HUES64 (cell line): ENCODE measurements around the gene DOCK6.

ENCODE experiments used
- H3K27ac ChIP-seq: 2 replicates; pipeline ENCODE4 v1.7.0; 2013; ENCODE audit warnings: low read depth, low read length, inconsistent platforms
- H3K27me3 ChIP-seq: 2 replicates; pipeline ENCODE4 v1.6.1; 2013; ENCODE audit warnings: mild to moderate bottlenecking, low read length; ENCODE audit not compliant: insufficient read depth
- H3K36me3 ChIP-seq: 2 replicates; pipeline ENCODE4 v1.6.1; 2013; ENCODE audit warnings: mild to moderate bottlenecking, low read length; ENCODE audit not compliant: insufficient read depth
- H3K4me1 ChIP-seq: 2 replicates; pipeline ENCODE4 v1.6.1; 2013; ENCODE audit warnings: mild to moderate bottlenecking, low read length, moderate library complexity; ENCODE audit not compliant: insufficient read depth
- H3K4me3 ChIP-seq: 2 replicates; pipeline ENCODE4 v1.5.1; 2013; ENCODE audit warnings: mild to moderate bottlenecking, low read length, moderate library complexity
- H3K9ac ChIP-seq: 2 replicates; pipeline ENCODE4 v1.6.1; 2013; ENCODE audit warnings: mild to moderate bottlenecking, low read depth, low read length
- H3K9me3 ChIP-seq: 2 replicates; pipeline ENCODE4 v1.6.1; 2013; ENCODE audit warnings: low read depth, low read length; ENCODE audit not compliant: insufficient read depth
- WGBS: fragments of 150-250, 120-280 bp; methylation state at CpG from one replicate; pipeline ENCODE4 v1.1.7; 2013; ENCODE audit warnings: missing lambda C conversion rate; 5-methylcytosine and 5-hydroxymethylcytosine counted together

DOCK6 gene

GRCh38 chr19:11293433-11294389 is 31.4 kb upstream of the DOCK6 start:
- Histone ChIP-seq H3K4me3 (peak overlapping the region; percentile 21; the same call in 1 of the 2 replicates), H3K9me3 (no peaks in the 10 kb centered on the region), H3K36me3 (no peaks in the 10 kb centered on the region), H3K27me3 (no peaks in the 10 kb centered on the region), H3K27ac (no peak overlapping the region), H3K4me1 (peaks cover 3% of the 10 kb centered on the region; the same call in 1 of the 2 replicates), H3K9ac (no peak overlapping the region)
- WGBS = 19% methylated on average over 41 of the region's 41 CpGs

GRCh38 chr19:11291991-11292390 is 29.7 kb upstream of the DOCK6 start:
- WGBS = 76% methylated on average over 1 of the region's 1 CpG
- no peak overlapping the region for H3K4me3 ChIP-seq
- H3K27ac ChIP-seq = no peak overlapping the region
- H3K9ac ChIP-seq = no peak overlapping the region
- no peaks in the 10 kb centered on the region for H3K27me3 ChIP-seq
- H3K4me1 ChIP-seq = peaks cover 3% of the 10 kb centered on the region; the same call in 1 of the 2 replicates
- H3K9me3 ChIP-seq = no peaks in the 10 kb centered on the region
- H3K36me3 ChIP-seq = no peaks in the 10 kb centered on the region

- H3K27me3 ChIP-seq = no peaks in the 10 kb centered on the region
- WGBS = 96% methylated on average over 6 of the region's 7 CpGs
- no peak overlapping the region for H3K4me3 ChIP-seq
- H3K27ac ChIP-seq = no peak overlapping the region
- H3K9ac ChIP-seq = no peak overlapping the region
- H3K36me3 ChIP-seq = no peaks in the 10 kb centered on the region
- peaks cover 3% of the 10 kb centered on the region; the same call in 1 of the 2 replicates for H3K4me1 ChIP-seq
- H3K9me3 ChIP-seq = no peaks in the 10 kb centered on the region
Observed at GRCh38 chr19:11291415-11291814, 29.1 kb upstream of the DOCK6 start.

- no peak overlapping the region for H3K27ac ChIP-seq
- H3K27me3 ChIP-seq = no peaks in the 10 kb centered on the region
- H3K36me3 ChIP-seq = no peaks in the 10 kb centered on the region
- H3K9me3 ChIP-seq = no peaks in the 10 kb centered on the region
- 93% methylated on average over 4 of the region's 4 CpGs for WGBS
- no peak overlapping the region for H3K9ac ChIP-seq
- no peak overlapping the region for H3K4me3 ChIP-seq
- peaks cover 3% of the 10 kb centered on the region; the same call in 1 of the 2 replicates for H3K4me1 ChIP-seq
Observed at GRCh38 chr19:11290256-11290655, 27.9 kb upstream of the DOCK6 start.

GRCh38 chr19:11288349-11288748 is 26.0 kb upstream of the DOCK6 start:
- H3K36me3 ChIP-seq = no peaks in the 10 kb centered on the region
- no peak overlapping the region for H3K4me3 ChIP-seq
- no peak overlapping the region for H3K9ac ChIP-seq
- H3K9me3 ChIP-seq = no peaks in the 10 kb centered on the region
- no peaks in the 10 kb centered on the region for H3K4me1 ChIP-seq
- WGBS = 92% methylated on average over 7 of the region's 7 CpGs
- H3K27ac ChIP-seq = no peak overlapping the region
- no peaks in the 10 kb centered on the region for H3K27me3 ChIP-seq

- no peaks in the 10 kb centered on the region for H3K4me1 ChIP-seq
- no peaks in the 10 kb centered on the region for H3K9me3 ChIP-seq
- no peaks in the 10 kb centered on the region for H3K36me3 ChIP-seq
- H3K9ac ChIP-seq = no peak overlapping the region
- no peak overlapping the region for H3K4me3 ChIP-seq
- no peaks in the 10 kb centered on the region for H3K27me3 ChIP-seq
- H3K27ac ChIP-seq = no peak overlapping the region
- WGBS = 90% methylated on average over 5 of the region's 6 CpGs
Observed at GRCh38 chr19:11286312-11286974, 24.1 kb upstream of the DOCK6 start.

- no peaks in the 10 kb centered on the region for H3K27me3 ChIP-seq
Observed at GRCh38 chr19:11284515-11284914, 22.2 kb upstream of the DOCK6 start.

GRCh38 chr19:11281356-11282049 is 19.2 kb upstream of the DOCK6 start:
- Histone ChIP-seq H3K36me3 (no peaks in the 10 kb centered on the region), H3K4me3 (no peak overlapping the region), H3K27me3 (no peaks in the 10 kb centered on the region), H3K9ac (no peak overlapping the region), H3K4me1 (no peaks in the 10 kb centered on the region), H3K27ac (no peak overlapping the region), H3K9me3 (0 out of 2 replicates have a peak, but pooled peaks cover 3% of the 10 kb centered on the region)
- 93% methylated on average over 11 of the region's 11 CpGs for WGBS

More at GRCh38 chr19:11284515-11284914, 22.2 kb upstream of the DOCK6 start:
- Histone ChIP-seq H3K36me3 (no peaks in the 10 kb centered on the region), H3K4me3 (no peak overlapping the region), H3K4me1 (no peaks in the 10 kb centered on the region), H3K9me3 (no peaks in the 10 kb centered on the region), H3K9ac (no peak overlapping the region), H3K27ac (no peak overlapping the region)
- WGBS = 83% methylated on average over 6 of the region's 6 CpGs

- Histone ChIP-seq H3K4me3 (no peak overlapping the region), H3K9me3 (0 out of 2 replicates have a peak, but pooled peaks cover 3% of the 10 kb centered on the region), H3K4me1 (peaks cover 7% of the 10 kb centered on the region; the same call in 1 of the 2 replicates), H3K36me3 (no peaks in the 10 kb centered on the region), H3K9ac (no peak overlapping the region), H3K27ac (no peak overlapping the region), H3K27me3 (no peaks in the 10 kb centered on the region)
- 88% methylated on average over 5 of the region's 5 CpGs for WGBS
Observed at GRCh38 chr19:11279505-11280236, 17.3 kb upstream of the DOCK6 start.

- Histone ChIP-seq H3K27ac (no peak overlapping the region), H3K4me3 (no peak overlapping the region), H3K4me1 (peaks cover 7% of the 10 kb centered on the region; the same call in 1 of the 2 replicates), H3K9me3 (0 out of 2 replicates have a peak, but pooled peaks cover 3% of the 10 kb centered on the region), H3K9ac (no peak overlapping the region), H3K36me3 (no peaks in the 10 kb centered on the region), H3K27me3 (no peaks in the 10 kb centered on the region)
- 86% methylated on average over 5 of the region's 6 CpGs for WGBS
Observed at GRCh38 chr19:11278670-11279069, 16.3 kb upstream of the DOCK6 start.
